Measurements from ENCODE around the gene DAB2IP. TPM values are rescaled to one million over a fixed set of nuclear protein-coding genes. Genes with fewer than 3 reads are reported as not detected.

DAB2IP gene
- total RNA-seq, 1 experiment from 2014 or later, result 15.2 TPM

GRCh38 chr9:121736934-121737462 lies 85.6 kb downstream of the DAB2IP start:
- DNase-seq (peak; percentile 14), ATAC-seq (no peak)
- Histone ChIP-seq H3K27ac (ENCODE audit: low read length) (no peak overlapping the region), H3K9me3 (ENCODE audit: low read length) (no peaks in the 10 kb centered on the region), H4K20me1 (ENCODE audit: low read length) (no peaks in the 10 kb centered on the region), H2AFZ (ENCODE audit: low read length) (no peak overlapping the region), H3K9me2 (replicated peaks; ENCODE audit: low read length) (no peaks in the 10 kb centered on the region), H3K4me2 (ENCODE audit: low read length) (no peak overlapping the region), H3K79me2 (ENCODE audit: low read length) (0 out of 2 replicates have a peak, but pooled peaks cover 6% of the 10 kb centered on the region), H3K9ac (ENCODE audit: low read length) (no peak overlapping the region), H3K4me1 (ENCODE audit: insufficient read depth, low read length) (no peaks in the 10 kb centered on the region), H3K4me3 (ENCODE audit: low read length) (no peak overlapping the region), H3K36me3 (ENCODE audit: low read depth, low read length) (no peaks in the 10 kb centered on the region), H3K27me3 (ENCODE audit: low read length) (no peaks in the 10 kb centered on the region), H3F3A (ENCODE audit: low read length, unreplicated experiment) (no peaks in the 10 kb centered on the region)
- BruUV-seq (replicated peaks), result no TSS peak
- ChIA-PET CTCF (no interaction called here), POLR2A (ENCODE audit: unreplicated experiment) (no interaction called here)
- intact Hi-C loops (cut with micrococcal nuclease), result no loop called here
- TF ChIP-seq EZH2 (IDR thresholded peaks at IDR 0.05; ENCODE audit: low read length, unreplicated experiment) (no peak), EZH2phosphoT487 (IDR thresholded peaks at IDR 0.05; ENCODE audit: borderline replicate concordance, low read length) (no peak), CTCF (conservative IDR thresholded peaks at IDR 0.05; ENCODE audit: low read depth, low read length) (no peak)

- no peak for TF ChIP-seq CTCF (conservative IDR thresholded peaks at IDR 0.05; ENCODE audit: low read depth, low read length)
- no peak for TF ChIP-seq EZH2 (IDR thresholded peaks at IDR 0.05; ENCODE audit: low read length, unreplicated experiment)
- TF ChIP-seq EZH2phosphoT487 (IDR thresholded peaks at IDR 0.05; ENCODE audit: borderline replicate concordance, low read length), result no peak
- CTCF ChIA-PET, result no interaction called here
- H3K9me3 ChIP-seq (ENCODE audit: low read length), result no peaks in the 10 kb centered on the region
- no peaks in the 10 kb centered on the region for H3K36me3 ChIP-seq (ENCODE audit: low read depth, low read length)
- H3K9ac ChIP-seq (ENCODE audit: low read length), result no peak overlapping the region
- BruUV-seq (replicated peaks), result no TSS peak
- 0 out of 2 replicates have a peak, but pooled peaks cover 6% of the 10 kb centered on the region for H3K79me2 ChIP-seq (ENCODE audit: low read length)
- H3F3A ChIP-seq (ENCODE audit: low read length, unreplicated experiment), result no peaks in the 10 kb centered on the region
- no peak overlapping the region for H2AFZ ChIP-seq (ENCODE audit: low read length)
- H3K27me3 ChIP-seq (ENCODE audit: low read length), result no peaks in the 10 kb centered on the region
- no peak overlapping the region for H3K27ac ChIP-seq (ENCODE audit: low read length)
- no peaks in the 10 kb centered on the region for H3K9me2 ChIP-seq (replicated peaks; ENCODE audit: low read length)
- H3K4me3 ChIP-seq (ENCODE audit: low read length), result no peak overlapping the region
- no peak for ATAC-seq
- intact Hi-C loops (cut with micrococcal nuclease), result no loop called here
- POLR2A ChIA-PET (ENCODE audit: unreplicated experiment), result no interaction called here
- no peak for DNase-seq
- H4K20me1 ChIP-seq (ENCODE audit: low read length), result no peaks in the 10 kb centered on the region
- H3K4me1 ChIP-seq (ENCODE audit: insufficient read depth, low read length), result no peaks in the 10 kb centered on the region
- no peak overlapping the region for H3K4me2 ChIP-seq (ENCODE audit: low read length)
Measured at GRCh38 chr9:121737481-121737931, 86.1 kb downstream of the DAB2IP start.

GRCh38 chr9:121738411-121738810 lies 87.0 kb downstream of the DAB2IP start:
- Histone ChIP-seq H2AFZ (ENCODE audit: low read length) (no peak overlapping the region), H4K20me1 (ENCODE audit: low read length) (no peaks in the 10 kb centered on the region), H3F3A (ENCODE audit: low read length, unreplicated experiment) (no peaks in the 10 kb centered on the region), H3K4me3 (ENCODE audit: low read length) (no peak overlapping the region), H3K9me2 (replicated peaks; ENCODE audit: low read length) (no peaks in the 10 kb centered on the region), H3K36me3 (ENCODE audit: low read depth, low read length) (no peaks in the 10 kb centered on the region), H3K27me3 (ENCODE audit: low read length) (no peaks in the 10 kb centered on the region), H3K9me3 (ENCODE audit: low read length) (no peaks in the 10 kb centered on the region), H3K79me2 (ENCODE audit: low read length) (0 out of 2 replicates have a peak, but pooled peaks cover 6% of the 10 kb centered on the region), H3K9ac (ENCODE audit: low read length) (no peak overlapping the region), H3K4me1 (ENCODE audit: insufficient read depth, low read length) (no peaks in the 10 kb centered on the region), H3K27ac (ENCODE audit: low read length) (no peak overlapping the region), H3K4me2 (ENCODE audit: low read length) (no peak overlapping the region)
- no peak for ATAC-seq
- intact Hi-C loops (cut with micrococcal nuclease), result no loop called here
- ChIA-PET POLR2A (ENCODE audit: unreplicated experiment) (no interaction called here), CTCF (no interaction called here)
- no peak for DNase-seq
- no TSS peak for BruUV-seq (replicated peaks)
- TF ChIP-seq EZH2phosphoT487 (IDR thresholded peaks at IDR 0.05; ENCODE audit: borderline replicate concordance, low read length) (no peak), EZH2 (IDR thresholded peaks at IDR 0.05; ENCODE audit: low read length, unreplicated experiment) (no peak), CTCF (conservative IDR thresholded peaks at IDR 0.05; ENCODE audit: low read depth, low read length) (no peak)

All from PC-3 (cell line).